Hepatocyte (in vitro differentiated cells): ENCODE measurements around the gene SPTBN2.

Experiments used
- CTCF ChIP-seq: fragments of 200-600 bp; sonication (generic); IDR thresholded peaks from 2 replicates; pipeline ENCODE4 v1.5.1; 2016; ENCODE audit warnings: antibody characterized with exemption, mild to moderate bottlenecking; ENCODE audit not compliant: poor library complexity
- EZH2 ChIP-seq: fragments of 200-600 bp; sonication (generic); IDR thresholded peaks from 2 replicates; pipeline ENCODE4 v1.6.1; 2016; ENCODE audit warnings: antibody characterized with exemption, mild to moderate bottlenecking, borderline replicate concordance

- TF ChIP-seq CTCF (no peak), EZH2 (no peak)
Measured at GRCh38 chr11:66767666-66768065, 38.6 kb upstream of the SPTBN2 start.
